Stimulated activated CD8-positive, alpha-beta memory T cell treated with anti-CD3 and anti-CD28 coated beads, Interleukin-4, amount 100 ng/mL, for 24 hours (primary cell): ENCODE results near the gene MTHFD1L.
"Not testable (repeated sequence)": the region's sequence is repeated elsewhere in the genome, so short reads cannot be mapped to it uniquely, and the experiment has no call there.

ENCODE experiments used
- DNase-seq: peaks from one replicate; pipeline ENCODE4 v3.0.0-alpha.2; 2020; ENCODE audit warnings: low read depth

Gene MTHFD1L

DNA sequence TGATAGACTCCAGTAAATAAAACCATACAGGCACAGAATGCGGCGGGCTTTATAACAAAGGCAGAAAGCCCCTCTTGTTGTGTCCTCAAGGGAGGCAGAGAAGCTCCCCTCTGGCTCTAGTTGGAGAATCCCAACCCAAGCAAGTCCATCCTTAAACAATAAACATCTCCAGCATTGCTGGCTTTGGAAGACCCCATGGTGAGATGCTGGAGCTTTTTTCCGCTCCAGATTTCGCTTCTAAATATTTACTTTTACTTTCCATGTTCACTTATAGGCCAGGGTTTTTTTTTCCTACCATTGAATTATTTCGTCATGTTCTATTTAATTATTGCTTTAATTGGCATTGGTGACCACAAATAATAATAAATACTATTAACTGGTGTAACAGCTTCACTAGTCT, 176.2 kb downstream of the MTHFD1L start:
- DNase-seq = no peak

DNA sequence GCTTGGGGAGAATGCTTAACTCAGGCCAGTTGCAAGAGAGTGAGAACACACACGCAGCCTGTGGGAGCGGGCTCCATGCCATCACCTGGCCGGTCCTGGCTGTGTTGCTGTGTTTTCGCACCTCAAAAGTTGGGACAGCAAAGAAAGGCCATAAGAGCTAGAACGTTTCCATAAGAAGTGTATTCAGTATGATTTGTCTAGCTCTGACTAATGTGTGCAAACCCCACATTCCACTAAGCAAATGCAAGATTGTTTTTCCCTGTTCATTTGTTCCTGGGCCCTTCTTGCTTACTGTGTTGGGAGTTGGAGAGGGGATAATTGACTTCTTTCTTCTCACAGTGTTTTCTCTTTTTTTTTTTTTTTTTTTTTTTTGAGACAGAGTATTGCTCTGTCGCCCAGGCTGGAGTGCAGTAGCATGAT, 177.4 kb downstream of the MTHFD1L start:
- DNase-seq = not testable (repeated sequence)

DNA sequence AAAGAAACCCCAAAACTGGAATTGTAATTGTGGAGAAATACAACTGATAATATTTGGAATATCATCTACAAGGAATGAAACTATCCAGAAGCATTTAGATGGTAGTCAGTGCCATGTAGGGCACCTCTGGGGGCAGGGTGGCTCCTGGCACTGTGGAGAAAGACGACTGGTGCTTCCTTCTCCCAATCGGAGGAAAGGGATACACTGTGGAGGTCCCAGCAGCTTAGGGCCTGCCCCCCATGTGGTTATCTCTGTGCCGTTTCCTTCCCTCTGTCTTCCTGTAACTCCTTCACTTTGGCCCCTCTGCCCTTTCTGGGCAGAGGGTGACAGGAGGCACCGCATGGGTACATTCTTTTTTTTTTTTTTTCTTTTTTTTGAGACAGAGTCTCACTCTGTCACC, 178.4 kb downstream of the MTHFD1L start:
- no peak for DNase-seq

DNA sequence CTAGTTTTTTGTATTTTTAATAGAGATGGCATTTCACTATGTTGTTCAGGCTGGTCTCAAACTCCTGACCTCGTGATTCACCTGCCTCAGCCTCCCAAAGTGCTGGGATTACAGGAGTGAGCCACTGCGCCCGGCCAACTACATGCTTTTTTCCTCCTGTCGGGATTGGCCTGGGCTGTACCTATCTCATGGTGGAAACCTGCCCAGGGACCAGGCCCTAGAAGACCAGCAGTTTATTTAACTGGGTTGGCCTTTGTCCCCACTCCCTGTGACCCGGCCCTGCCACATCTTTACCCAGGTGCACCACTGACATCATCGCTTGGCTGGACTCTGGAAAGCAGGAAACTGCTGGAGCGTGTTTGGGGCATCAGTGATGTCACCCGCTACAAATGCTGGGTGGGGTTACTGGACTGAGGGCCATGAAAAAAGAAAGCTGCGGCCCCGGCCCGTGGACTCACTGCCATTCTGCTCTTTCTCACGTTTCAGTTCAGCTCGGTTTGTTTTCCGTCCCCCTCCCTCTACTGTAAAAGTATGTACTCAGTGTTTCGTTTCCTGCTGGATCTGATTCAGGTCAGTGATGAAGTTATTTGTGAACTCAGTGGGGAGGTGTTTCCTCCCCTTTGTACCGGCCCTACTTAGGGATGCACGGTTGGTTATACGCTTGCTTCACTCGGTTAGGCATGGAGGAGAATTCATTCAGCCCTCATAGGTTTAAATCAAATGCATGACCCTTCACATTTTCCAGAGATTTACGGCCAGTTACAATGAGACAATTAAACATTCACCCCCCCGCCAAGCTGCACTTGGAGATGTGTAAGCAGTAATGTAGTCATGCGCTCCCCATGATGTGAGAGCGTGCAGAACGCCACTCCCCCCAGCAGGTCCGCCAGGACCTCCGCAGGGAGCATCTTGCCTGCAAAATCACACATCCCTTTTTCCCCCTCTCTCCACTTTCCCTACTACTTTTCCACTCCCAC, 179.3 kb downstream of the MTHFD1L start:
- no peak for DNase-seq

DNA sequence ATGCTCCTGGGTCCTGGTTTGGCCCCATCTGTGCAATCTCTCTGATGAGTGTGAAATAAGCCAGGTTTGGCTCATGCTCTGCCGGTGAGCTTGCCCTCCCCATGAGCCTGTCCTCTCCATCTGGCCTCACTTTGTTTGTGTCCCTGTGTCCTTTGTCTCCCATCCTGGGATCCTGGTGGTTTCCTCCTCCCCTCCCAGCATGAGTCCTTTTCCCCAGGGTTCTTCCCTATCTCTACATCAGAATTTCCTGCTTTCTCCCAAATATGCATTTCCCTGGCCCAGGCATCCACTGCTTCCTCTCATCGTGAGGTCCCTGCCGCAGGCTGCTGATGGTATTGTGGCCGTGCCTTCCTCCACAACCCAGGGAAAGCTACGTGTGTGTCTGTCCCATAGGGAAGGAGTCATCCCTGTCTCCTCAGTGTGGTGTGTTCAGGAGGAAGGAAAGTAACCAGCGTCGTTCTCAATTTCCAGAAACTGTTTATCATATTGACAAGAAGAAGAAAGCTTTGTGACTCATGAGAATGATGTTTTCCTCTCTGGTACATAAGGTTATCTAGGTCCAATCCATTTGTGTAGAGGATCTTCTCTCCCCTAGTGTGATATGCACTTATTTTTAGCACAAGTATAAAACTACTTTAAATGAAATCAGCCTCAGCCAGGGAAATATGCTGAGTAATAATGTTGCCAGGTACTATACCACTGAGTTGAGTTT, 180.2 kb downstream of the MTHFD1L start:
- not testable (repeated sequence) for DNase-seq

DNA sequence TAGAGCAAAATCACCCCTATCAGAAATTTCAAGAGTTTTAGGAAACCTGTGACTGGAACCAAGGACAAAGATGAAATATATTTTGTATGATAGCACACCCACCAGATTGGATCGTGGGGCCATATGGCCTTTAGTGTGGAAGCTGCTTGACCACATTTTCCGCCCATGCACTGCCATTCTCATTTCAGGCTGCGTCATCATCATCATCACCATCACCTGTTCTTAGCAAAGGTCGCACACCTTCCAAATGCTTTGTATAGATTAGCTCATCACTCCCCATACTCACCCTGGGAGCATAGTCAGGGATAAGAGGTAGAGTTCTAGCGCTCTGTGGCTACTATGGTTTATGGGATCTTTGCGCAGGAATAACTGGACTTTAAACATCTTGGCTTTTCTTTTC, 185.7 kb downstream of the MTHFD1L start:
- DNase-seq = no peak

DNA sequence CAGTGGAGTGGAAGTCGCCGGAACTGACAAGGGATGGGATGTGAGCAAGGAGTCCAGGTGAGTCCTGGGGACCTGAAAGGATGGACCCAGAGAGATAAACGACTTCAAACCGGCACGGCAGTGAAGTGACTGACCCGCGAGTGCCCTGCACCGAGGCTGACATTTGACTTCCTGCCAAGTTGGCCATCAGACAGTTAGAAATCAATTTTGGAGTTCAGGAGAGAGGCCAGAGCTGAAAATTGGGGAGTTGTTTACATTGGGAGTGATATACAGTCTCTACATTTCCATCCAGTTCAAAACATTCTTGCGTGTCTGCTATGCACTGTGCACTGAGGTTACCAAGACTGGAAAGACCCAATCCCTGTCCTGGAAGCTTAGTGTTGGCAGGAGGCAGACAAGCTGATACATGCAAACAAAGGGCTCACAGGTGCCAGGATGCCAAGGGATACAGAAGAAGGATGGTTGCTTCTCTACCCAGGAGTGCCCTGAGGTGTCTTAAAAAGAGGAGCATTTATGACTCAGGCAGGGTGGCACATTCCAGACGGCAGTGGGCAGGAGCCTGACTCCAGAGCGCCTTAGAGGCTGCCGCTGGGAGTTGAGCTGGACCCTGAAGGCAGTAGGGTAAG, 186.6 kb downstream of the MTHFD1L start:
- DNase-seq = no peak

DNA sequence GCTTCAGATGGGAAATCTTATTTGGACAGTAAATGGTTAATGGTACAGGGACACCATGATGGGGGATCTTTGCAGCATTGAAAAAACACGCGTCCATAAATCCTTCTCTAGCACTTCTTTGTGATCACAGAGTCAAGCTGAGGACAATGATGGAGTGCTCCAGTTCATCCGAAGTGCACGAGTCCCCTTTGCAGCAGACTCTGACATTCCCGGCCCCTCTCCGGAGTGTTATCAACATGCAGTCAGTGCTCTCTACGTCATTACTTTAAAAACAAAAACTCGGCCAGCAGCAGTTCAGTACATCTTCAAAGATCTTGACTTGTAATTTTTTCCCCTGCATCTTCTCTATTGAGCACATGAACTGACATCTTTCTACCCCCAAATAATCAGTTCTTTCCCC, 188.8 kb downstream of the MTHFD1L start:
- no peak for DNase-seq

DNA sequence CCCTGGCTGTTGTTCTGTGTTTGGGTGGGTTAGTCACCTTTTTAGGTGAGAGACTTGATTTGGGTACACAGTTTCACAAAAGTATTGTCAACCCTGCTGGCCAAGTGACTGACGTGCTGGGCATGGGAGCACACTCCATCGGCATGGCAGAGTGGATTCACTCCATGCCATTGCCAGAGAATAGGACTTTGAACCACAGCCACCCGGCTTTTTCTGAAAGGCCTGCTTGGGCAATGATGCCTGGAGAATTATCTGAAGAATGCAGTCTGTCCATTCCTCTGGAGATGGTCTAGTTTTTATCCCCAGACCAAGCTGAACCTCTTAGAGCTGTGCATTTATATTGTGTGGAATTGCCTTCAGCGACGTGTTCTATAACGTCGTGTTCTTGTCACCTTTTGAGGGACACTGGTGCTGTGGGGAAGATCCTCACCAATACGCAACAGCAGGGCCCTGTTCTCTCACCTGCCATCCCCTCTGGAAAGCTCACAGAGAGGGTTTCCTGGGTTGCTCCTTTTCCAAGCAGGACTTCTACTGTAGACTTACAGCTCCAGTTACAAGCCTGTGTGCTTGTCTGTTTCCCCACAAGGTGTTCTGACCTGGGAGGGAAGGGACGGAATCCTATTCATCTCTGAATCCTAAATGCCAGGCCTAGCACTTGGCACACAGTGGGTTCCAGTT, 190.9 kb downstream of the MTHFD1L start:
- no peak for DNase-seq

DNA sequence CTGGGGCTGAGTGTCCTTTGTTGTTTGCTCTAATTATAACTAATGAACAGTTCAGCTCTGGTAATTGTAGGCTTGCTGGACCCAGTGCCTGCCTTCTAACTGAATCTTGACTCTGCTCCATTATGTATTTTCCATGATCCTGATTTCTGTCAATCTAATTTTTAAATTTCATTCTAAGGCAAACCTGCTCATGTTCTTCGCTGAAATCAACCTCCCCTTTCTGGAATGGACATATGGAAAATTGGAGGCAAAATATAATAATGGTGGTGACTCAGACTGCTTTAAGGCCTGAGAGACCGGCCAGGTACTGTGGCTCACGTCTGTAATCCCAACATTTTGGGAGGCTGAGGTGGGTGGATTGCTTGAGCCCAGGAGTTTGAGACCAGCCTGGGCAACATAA, 191.6 kb downstream of the MTHFD1L start:
- DNase-seq = no peak

DNA sequence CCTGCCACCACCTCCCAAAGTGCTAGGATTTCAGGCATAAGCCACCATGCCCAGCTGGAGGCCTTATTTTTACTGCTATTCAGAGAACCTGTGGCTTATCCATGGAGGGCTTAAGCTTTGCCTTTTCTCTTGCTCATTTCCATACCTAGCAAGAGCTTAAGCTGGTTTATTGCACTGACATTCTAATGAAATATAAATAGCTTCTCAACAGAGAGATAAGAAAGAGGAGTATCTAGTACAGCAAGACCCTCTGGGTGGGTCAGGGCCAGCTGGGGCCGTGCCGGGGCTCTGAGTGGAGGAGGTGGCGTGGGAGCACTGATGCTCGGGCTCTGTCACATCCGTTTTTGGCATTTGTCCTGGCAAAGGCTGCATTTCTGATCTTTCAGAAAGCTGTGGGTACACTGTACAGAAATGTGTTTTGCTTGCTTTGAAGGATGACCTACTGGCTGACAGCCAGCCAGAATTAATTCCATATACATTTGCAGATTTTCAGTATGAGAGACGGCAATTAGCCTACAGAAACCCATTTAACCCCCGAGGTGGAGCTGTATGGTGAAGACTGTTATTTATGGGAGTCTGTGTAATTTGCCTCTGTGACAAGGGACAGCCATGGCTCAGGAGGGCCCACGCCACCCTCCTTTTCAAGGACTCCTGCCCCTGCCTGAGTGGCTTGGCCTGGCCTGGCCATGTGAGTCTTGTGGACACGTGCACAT, 192.7 kb downstream of the MTHFD1L start:
- no peak for DNase-seq

DNA sequence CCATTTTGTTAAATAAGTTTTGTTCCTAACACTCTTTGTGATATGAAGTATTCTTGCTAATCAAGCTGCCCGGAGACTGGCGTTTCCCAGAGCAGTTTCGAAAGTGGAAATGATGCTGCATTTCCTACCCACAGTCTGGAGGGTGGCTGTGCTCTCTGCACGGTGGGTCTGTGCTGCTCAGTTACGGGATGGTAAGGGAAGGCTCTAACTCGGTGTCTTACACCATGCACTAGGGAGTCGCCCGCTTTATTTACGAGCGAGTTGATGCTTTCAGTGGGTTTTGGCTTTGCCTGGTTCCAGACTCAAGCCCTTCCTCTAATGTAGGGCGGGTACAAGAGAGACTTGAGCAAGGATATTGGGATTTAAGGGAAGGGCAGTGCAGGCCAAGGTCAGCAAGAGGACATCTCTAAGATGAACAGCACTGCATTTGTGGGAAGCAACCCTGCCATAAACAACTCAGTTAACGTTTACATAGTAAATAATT, 194.2 kb downstream of the MTHFD1L start:
- DNase-seq = no peak

DNA sequence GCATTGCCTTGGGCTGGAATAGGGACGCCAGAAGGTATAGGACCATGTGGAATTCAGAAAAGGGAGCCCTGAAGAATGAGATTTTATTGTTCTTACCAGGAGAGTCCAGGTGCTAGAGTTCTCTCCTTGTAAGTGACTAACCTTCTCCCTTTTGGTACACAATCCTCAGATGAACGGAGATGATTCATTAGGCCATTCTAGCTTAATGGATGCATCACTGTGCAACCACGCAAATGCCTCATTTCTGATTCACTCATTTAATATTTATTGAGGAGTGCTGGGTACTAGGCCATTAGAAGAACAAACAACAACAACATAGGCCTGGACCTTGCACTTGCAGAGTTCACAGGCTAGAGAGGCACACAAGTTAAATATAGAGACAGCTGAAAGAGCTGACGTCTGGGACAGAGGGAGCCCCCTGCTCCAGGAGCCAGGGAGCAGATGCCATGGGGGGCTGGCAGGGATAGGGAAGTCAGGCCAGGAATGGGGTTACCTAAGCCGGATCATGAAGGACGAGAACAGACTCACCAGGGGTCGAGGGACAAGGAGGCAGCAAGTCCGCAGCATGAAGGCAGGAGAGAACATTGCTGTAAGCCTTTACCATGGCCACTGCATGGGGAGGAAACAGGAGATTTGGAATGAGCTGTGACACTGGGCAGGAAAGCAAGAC, 194.7 kb downstream of the MTHFD1L start:
- DNase-seq = no peak

DNA sequence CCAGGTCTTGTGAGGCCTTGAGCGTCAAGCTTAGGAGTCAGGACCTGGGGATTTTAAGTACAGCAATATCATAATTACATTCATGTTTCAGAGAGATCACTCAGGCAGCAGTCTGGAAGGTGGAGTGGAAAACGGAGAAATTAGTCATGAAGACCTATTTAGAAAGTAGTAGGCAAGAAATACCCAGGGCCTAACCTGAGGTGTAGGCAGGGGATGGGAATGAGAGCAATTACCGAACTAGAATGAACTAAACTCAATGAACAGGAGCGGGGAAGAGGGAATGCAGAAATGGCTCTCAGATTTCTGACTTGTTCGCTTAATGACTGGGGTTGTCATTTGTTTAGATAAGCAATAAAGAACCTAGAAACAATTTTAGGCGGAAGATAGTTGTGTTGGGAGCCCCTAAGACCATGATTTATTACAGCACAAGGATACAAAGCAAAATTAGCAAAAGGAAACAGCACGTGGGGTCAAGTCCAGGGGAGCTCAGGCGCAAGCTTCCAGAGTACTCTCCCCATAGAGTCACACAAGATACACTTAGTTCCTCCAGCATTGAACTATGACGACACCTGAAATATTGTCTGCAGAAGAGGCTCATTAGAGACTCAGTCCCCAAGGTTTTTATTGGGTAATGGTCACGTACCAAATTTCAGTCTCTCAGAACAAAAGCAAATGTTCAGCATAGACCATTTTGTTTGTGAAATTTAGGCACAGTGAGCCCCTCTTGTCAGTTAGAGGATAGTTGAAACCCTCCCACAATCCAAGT, 195.4 kb downstream of the MTHFD1L start:
- DNase-seq = no peak

DNA sequence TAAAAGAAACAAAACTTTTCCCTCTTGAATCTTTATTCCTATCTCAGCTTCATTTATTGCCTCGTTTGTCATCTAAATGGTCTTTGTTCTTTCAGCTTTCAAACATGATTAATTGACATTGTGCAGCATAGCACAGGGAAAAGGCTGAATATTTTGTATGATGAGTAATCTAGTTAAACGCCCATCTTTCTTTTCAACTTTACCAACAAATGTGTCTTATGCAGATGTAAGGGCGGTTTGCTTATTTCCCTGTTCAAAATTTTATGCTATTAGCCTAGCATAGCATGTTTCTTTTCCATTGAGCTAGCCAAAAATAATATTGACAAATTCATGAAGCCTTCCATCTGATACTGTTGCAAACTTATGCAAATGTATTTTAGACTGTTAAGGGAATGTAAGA, 197.8 kb downstream of the MTHFD1L start:
- no peak for DNase-seq

DNA sequence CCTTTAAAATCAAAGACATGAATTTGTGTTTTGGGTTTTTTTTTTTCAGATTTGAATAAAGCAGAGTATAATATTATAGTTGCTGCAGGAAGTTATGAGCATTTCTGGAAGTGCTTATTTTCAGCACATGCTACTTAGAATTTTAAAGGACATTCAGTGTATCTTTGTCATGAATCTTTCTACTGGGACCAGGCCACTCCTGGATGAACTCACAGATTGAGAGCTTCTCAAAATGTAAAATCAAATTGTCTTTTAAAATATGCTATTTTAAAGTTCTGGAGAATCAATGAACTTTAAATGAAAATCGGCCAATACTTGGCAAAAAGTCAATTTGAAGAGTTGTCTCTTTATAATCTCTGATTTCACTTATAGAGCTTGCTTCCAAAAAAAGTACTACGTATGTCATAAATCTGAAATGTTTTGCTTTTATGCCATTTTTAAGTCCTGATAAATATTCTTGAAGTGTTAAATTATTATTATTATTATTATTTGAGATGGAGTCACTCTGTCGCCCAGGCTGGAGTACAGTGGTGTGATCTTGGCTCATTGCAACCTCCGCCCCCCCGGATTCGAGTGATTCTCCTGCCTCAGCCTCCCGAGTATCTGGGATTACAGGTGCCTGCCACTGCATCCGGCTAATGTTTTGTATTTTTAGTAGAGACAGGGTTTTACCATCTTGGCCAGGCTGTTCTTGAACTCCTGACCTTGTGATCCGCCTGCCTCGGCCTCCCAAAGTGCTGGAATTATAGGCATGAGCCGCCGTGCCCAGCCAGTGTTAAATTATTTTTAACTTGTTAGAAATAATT, 198.5 kb downstream of the MTHFD1L start:
- DNase-seq = no peak

DNA sequence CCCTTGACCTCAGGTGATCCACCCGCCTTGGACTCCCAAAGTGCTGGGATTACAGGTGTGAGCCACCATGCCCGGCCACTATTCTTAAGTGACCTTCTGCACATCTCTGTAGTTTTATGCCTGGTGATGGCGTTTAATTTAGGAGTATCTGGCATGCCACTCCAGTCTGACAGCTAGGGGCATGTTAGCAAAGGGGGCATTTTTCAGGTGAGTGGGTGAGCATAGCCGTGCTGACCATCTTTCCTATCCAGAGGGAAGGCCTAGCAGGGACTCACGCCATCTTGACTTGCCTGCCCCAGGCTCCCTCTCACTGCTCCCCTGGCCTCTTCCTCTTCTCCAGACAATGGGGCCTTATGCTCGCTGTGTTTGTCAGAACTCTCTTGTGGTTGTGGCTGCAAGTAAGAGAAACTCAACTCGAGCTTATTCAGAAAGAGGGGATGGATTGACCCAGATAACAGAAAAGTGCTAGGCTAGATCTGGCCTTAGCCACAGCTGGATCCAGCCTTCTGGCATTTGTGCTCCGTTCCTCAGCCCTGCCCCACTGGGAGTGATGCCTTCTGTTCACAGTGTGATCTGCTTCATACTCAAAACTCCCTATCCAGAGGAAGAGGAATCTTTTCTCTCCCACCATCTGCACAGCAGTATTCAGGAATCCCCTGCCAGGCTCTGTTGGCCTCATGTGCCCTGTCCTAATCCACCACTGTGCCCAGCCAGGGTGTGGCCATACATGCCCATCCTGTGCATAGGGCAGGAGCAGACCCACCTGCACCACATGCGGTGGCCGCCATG, 199.7 kb downstream of the MTHFD1L start:
- no peak for DNase-seq
